Iris pigment epithelial cell (primary cell): ENCODE data around the gene DNAJB1.

Experiments used
- DNase-seq: peaks from one replicate; pipeline ENCODE4 v3.0.0-alpha.2; 2011; ENCODE audit warnings: low read depth

Gene DNAJB1

DNA sequence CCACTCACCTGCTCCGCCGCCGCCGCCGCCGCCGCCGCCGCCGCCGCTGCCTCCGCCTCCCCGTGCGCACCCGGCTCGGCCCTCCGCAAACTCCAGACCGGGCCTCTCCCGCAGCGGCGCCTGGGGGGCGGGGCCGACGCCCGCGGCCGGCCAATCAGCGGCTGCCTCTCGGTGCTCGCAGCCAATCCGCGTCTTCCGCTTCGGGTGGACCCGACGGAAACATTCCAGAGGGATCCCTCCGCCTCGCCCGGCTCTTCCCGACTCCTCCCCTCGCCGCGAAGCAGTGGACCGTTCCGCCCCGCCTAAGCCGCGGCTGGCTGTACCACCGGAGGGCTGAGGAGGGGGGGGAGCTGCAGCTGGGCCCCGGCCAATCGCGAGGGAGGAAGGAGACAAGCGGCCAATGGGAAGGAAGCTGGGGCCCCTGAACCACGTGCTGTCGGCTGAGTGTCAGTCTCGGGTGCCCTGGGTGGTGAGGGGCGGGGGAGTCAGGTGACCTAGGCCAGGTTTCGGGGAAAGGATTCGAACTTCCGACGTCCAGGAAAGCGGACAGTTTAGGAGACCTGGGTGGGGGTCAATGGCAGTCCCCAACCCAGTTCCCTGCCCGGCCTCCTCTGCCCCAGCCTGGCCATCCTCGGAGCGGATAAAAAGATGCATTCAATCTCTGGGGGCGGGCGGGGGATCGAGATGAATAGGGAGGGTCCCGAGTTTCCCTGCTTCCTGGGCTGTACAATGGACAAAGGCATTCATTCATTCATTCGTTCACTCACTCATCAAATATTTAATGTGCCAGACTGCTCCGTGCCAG, 22.0 kb downstream of the DNAJB1 start, which contains the start of gene GIPC1:
Gene GIPC1 (minus strand): TSS at position 99 of the 805 bp plus-strand sequence. CDS start 13,151 bp downstream, outside the sequence.
- peak; percentile 100 for DNase-seq

DNA sequence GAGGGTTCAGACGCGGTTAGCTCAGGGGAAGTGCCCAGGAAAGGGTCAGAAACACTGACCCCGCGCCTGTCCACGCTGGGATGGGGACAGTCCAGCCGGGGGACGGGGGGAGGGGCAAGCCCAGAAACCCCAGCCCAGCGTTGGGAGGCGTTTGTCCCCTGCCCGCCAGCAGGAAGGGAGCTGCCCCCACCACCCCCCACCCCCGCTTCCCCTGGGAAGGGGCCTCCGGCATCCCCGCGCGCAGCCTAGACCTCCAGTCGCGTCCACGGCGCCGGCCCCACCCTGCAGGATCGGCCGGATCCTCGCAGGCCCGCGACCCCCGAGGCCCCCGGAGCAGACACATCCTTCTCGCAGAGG, 22.5 kb downstream of the DNAJB1 start:
- no peak for DNase-seq

DNA sequence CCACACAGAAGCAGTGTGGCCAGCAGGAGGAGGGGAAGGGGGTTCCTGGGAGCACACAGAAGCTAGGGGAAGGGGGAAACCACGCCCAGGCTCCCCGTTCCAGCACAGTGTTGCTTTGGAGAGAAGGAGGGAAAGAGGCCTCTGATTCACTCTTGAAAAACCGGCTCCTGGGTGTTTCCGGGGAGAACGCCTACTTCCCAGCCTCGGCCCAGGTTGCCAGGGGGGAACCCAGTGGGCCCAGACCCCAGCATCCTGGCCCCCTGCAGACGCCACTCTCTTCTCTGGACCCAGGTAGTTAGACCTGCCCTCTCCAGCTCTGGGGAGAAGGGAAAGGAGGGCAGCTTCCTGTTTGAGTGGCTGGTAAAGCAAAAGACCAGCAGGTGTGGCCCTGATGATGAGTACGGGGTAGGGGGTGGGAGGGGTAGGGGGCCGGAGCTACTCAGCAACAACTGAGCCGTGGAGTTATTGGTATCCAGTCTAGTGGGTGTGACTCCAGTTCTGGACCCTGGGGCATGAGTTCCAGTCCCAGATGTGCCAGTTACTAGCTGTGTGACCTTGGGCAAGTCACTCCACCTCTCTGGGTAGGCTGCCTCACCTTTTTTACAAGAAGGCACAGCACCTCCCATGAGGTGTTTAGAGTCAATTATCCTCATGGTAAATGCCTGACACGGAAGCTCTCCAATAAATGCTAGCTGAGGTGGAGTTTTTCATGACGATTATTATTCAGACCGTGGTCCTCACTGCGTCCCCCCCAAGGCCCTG, 23.1 kb downstream of the DNAJB1 start:
- no peak for DNase-seq

DNA sequence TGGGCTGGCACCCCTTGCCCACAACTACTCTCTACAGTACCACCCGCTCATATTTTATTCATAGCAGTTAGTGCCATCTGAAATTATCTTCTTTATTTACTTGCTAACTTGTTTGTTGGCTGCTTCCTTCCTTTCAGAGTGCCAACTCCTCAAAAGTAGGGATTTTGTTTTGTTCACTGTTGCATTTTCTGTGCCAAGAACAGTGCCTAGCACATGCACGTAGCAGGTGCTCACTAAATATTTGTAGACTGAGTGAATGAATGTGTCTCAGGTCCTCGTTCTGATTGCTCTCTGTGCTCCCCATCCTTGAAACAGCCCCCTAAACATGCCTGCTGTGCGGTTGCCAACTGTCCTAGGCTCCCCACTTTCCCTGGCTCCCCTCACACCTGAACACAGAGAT, 23.8 kb downstream of the DNAJB1 start:
- DNase-seq: no peak

DNA sequence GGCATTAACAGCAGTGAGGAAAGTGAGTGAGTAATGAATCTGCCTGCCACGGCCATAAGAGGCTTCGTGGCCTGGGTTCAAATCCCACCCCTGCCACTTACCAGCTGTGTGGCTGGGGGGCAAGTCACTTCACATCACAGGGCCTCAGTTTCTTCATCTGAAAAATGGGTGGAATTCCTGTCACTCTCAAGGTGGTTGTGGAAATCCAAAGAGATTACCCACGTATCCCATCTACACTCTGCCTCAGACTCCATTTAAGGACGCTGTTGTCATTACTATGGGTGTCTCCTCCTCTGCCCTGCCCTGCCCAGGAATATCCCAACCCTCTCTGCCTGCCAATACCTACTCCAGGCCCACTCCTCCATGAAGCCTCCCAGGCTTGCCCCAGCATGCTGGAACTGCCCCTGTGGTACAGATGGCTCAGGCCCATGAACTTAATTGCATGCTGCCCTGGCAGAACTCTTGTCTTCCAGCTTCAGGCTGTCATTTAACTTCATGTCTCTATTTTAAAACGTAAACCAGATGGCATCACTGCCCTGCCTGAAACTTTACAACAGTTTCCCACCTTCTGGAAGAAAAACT, 25.4 kb downstream of the DNAJB1 start:
- no peak for DNase-seq

DNA sequence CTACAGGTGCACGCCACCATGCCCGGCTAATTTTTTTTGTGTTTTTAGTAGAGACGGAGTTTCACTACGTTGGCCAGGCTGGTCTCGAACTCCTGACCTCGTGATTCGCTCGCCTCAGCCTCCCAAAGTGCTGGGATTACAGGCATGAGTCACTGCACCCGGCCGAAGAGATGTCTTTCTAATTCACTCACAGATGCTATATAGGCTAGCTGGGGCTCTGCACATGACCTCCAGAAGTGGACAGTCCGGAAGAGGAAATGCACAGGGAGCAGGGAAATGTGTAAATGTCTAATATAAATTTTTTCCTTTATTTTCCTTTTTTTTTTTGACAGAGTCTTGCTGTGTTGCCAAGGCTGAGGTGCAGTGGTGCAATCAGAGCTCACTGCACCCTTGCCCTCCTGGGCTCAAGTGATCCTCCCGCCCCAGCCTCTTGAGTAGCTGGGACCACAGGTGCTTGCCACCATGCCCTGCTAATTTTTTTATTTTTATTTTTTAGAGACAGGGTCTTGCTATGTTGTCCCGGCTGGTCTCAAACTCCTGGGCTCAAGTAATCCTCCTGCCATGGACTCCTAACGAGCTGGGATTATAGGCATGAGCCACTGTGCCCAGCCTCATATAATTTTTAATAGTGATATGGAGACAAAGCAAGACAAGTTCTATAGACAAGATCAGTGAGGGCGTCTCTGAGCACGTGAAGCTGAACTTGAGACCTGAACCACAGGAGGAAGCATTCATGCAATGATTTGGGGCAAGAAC, 30.6 kb downstream of the DNAJB1 start:
- DNase-seq: peak; percentile 47

DNA sequence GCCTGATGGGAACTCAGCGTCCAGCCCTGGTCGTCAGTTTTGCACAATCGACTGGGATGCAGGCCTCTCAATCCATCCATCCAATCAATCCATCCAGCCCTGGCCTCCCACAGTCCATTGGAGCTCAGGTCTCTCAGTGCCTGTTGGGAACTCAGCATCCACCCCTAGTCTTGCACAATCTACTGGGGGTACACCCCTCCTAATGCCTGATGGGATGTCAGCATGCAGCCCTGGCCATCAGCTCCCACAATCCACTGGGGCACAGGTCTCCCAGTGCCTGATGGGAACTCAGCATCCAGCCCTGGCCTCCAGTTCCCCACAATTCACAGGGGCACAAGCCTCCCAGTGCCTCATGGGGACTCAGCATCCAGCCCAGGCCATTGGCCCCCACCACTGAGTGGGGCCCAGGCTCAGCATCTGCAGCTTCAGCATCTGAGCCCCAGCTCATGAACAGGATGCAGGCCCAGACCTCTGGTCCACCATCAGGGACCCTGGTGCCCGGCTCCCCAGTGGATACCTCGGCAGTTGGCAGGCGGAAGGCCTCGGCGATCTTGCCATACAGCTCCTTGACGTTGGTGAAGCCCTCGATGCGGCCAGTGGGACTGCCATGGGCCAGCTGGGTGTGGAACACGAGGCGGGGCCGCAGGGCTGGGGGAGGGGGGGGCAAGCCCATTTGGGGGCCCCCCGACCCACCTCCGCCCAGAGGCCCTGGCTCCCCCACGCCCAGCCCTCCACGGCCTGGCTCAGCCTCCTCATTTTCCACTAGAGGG, 35.8 kb downstream of the DNAJB1 start:
- no peak for DNase-seq

DNA sequence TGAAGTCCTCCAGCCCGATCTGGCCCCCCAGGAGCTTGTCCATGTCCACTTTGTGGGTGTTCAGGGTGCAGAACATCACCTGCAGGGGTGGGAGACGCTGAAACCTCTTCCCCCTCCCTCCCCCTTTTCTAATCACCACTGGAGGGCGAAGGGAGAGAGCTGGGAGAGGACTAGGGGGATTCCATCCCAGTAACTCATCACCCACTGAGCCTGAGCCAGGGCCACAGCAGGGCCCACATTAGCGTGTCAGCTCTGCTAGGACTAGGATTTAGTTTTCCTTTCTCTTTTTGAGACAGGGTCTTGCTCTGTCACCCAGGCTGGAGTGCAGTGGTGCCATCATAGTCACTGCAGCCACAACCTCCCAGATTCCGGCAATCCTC, 37.5 kb downstream of the DNAJB1 start:
- DNase-seq: peak; percentile 63

DNA sequence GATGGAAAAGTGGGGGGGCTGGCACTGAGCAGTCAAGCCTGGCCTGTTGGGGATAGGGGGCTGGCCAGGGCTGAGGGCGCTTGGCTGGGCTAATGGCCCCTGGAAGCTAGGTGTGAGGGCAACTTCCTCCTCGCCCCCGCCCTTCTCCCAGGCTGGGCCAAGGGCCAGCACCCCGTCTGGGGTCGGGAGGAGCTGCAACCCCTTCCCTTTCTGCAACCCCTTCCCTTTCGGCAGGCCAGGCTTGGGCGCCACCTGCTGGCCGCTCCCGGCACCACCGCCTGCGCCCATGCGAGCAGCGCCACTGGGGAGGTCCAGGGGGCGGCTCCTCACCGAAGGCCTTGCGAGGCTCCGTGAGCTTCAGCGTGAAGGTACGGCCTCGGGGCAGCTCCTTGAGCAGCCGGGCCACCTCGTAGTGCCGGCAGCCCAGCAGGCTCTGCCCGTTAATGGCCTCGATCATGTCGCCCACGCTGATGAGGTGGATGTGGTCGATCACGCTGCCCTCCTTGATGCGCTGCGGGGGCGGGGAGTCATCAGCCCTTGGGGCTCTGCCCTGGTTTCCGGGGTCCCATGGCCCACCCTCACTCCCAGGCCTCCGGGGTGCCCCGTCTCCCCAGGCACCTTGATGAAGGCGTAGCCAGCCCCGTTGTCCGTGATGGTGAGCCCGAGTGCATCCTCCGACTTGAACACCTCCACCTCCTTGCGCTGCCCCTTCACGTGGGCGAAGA, 38.1 kb downstream of the DNAJB1 start:
- DNase-seq: peak; percentile 31

DNA sequence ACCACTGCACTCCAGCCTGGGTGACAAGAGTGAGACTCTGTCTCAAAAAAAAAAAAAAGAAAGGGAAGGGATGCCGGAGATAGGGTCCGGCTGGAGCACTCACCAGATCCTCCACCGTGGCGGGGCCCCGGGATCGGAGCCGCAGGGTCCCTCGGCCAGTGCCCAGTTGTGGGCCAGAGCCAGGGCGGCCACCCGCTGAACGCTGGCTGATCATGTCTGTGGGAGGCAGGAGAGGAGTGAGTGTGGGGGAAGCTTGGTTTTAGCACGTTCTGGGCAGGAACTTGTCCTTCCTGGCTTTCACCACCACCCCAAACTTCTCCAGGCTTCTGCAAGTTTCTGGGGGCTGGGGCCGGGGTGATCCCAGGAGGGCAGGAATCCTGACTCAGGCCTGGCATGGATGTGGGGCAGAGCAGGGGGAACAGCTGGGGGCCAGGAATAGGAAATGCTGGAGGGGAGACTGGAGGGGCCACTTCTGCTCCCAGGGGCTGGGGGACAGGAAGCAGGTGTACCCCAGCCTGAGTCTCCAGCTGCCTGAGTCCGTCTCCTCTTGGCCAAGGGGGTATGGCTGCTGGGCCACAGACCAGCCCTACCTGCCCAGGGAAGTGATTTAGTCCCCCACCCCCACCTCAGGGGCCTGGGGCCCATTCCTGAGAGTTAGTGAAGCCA, 38.8 kb downstream of the DNAJB1 start:
- no peak for DNase-seq

DNA sequence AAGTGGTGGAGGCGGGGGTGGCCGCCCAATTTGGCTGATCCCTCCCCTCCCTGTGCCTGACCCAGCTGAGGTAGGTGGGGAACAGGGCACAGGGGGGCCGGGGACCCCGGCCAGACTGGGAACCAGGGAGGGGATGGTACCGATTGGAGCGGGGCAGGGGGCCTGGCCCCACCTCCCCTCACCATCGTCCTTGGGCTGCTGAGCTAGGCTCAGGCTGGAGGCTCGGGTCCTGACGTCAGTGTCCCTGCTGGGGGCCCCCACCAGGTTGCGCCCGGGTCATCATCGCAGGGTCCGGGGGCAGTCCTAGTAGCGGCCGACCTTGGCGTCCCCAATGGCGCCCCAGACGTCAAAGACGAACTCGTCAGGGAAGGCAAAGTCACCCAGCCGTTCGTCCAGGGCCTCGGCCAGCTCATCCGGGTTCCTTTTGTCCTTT, 40.1 kb downstream of the DNAJB1 start:
- no peak for DNase-seq

DNA sequence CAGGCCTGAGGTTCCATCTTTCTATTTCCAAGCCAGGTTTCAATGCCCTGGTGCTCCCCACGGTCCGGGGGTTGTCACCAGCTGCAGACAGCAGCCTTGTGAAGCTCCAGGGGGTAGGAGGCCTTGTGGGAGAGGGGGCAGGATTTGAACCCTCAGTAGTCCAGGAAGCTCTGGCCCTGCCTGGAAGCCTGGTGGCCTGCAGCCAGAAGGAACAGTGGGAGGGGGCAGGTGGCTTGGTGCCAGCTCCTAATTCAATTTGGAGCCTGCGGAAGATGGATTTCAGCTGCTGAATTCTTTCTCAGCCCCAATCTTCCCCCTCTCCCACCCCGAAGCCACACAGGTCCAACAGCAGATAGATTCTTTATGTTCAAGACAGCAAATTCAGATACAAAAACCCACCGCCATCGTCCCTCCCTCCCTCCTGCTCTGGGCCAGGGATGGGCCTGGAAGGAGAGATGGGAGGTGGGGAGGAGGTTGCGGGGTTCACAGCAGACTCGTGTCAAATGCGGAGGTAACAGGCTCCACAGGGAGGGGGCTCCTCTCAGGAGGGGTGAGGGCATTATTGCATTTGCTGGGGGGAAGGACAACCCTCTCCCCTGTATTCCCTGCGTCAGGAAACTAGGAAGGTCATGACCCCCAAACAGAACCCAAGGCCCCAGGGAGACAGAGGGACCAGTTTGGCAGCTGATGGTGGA, 40.6 kb downstream of the DNAJB1 start:
- DNase-seq: peak; percentile 37

DNA sequence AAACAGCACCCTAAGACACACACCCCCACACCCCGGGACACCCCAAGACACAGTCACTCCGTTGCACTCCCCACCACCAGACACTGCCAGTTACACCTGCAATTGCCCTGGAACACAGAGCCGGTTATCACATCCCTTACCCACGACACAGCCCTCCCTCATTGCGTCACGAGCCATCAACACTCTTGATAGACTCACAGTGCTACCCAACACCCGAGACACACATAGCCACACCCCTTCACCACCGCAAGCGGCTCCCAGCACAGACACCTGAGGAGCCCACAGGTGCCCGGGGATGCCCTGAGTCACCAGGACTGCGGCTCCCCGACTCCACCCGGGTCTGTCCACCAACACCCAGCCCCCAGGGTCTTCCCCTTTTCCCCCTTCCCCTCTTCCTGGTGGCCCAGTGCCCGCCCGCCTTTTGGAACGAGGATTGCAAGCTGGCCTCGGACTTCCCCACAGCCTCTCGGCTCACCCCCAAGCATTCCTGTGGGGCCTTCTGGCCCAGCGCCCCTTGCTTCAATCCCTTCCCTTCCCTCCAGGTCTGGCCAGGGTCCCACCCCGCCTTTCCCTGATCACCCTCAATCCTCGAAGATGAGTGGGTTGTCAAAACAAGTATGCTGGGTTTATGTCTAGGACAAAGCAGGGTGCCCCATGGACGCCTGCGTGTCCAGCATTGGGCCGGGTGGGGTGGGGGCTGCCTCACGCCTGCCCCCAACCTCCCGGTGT, 41.4 kb downstream of the DNAJB1 start:
- peak; percentile 95 for DNase-seq

DNA sequence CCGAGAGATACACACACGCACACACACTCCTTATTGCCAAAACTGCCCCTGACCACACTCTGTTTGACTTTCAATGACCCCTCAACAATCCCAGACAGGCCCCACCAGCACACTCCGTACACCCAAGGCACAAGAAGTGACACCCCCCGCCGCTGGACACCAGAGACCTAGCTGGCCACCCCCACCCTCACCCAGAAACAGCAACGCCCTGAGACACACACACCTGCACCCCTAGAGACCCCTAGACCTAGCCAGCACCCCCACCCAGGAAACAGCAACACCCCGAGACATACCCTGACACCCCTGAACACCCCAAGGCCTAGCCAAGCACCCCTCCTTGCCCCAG, 41.9 kb downstream of the DNAJB1 start:
- DNase-seq: no peak

DNA sequence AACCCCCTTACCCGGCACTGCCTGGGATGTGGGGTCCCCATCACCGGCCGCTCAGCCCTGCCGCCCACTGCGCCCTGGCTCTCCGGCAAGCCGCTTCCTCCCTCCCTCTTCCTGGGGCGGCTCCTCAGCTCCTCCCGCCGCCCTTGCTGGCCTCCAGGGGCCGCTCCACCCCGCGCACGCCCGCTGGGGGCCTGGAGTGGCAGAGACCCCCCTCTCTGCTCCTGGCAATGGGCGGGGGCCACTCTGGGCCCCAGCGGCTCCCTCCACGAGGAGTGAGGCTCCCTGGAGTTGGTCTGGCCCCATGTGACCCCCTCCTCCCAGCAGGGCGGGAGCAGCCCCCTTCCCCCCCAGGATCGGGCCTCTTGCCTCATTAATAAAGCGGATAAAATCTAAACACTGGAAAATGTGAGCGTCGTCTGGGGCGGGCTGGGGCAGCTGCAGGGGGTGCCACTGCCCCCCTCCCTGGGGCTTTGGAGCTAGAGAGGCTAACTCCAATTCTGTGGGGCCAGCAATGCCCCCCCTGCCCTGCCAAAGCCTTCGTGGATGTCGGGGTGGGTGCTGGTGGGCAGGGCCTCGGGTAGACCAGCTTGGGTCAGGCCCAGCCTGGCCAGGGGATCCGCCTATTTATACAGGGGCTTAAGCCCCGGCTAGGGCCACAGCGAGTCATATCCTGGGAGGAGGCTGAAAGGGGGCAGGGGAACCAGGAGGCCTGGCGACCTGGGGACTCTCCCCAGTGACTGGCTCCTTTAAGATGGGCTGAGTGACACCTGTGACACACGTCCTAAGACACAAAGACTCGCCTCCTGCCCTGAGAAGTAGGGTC, 42.7 kb downstream of the DNAJB1 start, which contains the start of gene PTGER1:
Gene PTGER1 (minus strand): TSS at position 104 of the 823 bp plus-strand sequence. CDS start 1,034 bp downstream, outside the sequence.
- peak; percentile 48 for DNase-seq

DNA sequence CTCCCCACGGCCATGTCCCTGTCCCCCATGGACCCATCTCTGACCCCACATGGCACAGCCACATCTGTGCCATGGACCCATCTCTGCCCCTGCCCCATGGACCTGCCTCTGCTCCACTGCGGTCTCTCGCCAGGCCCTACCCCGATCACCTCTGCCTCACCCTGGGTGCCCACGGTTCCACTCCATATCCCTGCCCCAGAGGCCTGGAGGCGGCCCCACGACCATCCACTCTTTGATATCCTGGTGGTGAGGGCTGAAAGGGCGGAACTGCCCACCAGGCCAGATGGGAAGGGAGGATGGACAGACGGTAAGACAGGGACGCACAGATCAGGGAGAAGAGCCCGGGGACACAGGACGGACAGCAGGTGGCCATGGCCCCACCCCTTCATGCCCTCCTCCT, 43.4 kb downstream of the DNAJB1 start:
- DNase-seq: no peak

DNA sequence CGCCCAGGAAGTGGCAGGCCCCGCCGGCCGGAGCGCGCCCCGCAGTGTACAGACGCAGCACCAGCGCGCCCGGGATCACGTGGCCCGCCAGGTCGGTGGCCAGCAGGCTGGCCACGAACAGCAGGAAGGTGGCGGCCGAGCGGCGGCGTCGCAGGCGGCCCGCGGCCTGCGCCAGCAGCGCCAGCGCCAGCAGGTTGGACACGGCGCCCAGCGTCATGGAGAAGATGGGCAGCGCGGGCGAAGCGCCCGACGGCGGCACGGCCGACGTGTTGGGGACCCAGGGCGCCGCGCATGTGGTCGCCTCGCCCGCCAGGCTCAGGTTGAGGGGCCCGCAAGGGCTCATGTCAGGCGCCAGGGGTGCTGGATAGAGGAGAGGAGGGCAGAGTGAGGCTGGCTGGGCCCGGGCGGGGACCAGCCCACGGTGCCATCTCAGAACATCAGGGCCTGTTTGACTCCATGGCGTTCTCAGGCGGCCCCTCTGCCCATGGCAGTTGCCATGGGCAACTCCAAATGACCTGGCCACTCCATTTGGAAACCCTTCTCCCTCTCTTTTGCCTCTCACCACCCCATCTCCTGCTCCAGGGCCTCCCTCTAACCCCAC, 44.1 kb downstream of the DNAJB1 start:
- DNase-seq: no peak
